ENCODE results near the gene USP2.

DNA sequence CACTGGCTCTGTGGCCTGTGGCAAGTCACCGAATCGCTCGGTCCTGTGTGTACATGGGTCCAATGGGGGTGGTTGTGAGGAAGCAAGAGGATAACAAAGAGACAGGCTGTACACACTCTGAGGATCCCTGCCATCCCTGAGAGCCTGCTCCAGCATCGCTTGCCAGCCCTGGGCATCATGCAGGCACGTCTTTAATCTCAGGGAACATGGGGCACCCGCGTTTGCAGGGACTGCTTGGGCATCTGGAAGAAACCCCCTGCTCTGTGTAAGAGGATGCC, 39.5 kb downstream of the USP2 start:
- TF ChIP-seq, protein P1, sequence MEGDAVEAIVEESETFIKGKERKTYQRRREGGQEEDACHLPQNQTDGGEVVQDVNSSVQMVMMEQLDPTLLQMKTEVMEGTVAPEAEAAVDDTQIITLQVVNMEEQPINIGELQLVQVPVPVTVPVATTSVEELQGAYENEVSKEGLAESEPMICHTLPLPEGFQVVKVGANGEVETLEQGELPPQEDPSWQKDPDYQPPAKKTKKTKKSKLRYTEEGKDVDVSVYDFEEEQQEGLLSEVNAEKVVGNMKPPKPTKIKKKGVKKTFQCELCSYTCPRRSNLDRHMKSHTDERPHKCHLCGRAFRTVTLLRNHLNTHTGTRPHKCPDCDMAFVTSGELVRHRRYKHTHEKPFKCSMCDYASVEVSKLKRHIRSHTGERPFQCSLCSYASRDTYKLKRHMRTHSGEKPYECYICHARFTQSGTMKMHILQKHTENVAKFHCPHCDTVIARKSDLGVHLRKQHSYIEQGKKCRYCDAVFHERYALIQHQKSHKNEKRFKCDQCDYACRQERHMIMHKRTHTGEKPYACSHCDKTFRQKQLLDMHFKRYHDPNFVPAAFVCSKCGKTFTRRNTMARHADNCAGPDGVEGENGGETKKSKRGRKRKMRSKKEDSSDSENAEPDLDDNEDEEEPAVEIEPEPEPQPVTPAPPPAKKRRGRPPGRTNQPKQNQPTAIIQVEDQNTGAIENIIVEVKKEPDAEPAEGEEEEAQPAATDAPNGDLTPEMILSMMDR (IDR thresholded peaks at IDR 0.05), result no peak
- no peak for TF ChIP-seq POLR2A (IDR thresholded peaks at IDR 0.05)
